Measurements from ENCODE around the gene HNMT.
"Not testable (repeated sequence)": the region's sequence is repeated elsewhere in the genome, so short reads cannot be mapped to it uniquely, and the experiment has no call there.

Gene HNMT

DNA sequence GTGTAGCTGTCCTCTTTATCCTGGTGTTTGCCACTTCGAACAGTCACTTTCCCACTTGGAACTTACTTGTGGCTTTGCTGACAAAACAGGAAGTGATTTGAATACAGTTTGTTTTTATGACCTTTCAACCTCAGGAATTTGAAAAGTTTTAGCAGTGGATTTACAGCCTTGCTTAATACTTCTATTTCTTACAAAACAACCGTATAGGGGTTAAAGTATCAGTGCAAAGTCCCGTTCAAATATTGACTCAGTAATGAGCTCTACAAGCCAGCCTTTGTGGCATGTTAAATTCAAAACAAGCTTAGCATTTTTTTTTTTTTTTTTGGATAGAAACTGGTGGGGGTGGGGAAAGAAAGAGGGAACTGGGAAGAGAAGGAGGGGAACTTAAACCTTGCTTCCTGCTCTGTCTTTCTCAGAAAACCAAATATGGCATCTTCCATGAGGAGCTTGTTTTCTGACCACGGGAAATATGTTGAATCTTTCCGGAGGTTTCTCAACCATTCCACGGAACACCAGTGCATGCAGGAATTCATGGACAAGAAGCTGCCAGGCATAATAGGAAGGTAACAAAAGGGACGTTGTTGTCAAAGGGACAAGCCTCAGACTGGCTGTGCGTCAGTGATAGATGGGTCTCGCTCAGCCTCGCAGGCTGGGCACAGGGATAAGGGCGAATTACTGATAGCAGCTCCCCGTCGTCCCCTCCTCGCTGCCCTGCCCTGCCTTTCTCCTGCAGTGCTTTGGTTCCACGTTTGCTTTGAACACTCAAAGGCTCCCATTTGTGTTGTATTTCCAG, at the start of gene HNMT:
Gene HNMT, plus strand, starts transcription at position 408 of the 793 bp plus-strand sequence. Its CDS starts 19 bp downstream, at position 427.
- peak; percentile 70 for DNase-seq (ENCODE audit: low read depth, low spot score)

DNA sequence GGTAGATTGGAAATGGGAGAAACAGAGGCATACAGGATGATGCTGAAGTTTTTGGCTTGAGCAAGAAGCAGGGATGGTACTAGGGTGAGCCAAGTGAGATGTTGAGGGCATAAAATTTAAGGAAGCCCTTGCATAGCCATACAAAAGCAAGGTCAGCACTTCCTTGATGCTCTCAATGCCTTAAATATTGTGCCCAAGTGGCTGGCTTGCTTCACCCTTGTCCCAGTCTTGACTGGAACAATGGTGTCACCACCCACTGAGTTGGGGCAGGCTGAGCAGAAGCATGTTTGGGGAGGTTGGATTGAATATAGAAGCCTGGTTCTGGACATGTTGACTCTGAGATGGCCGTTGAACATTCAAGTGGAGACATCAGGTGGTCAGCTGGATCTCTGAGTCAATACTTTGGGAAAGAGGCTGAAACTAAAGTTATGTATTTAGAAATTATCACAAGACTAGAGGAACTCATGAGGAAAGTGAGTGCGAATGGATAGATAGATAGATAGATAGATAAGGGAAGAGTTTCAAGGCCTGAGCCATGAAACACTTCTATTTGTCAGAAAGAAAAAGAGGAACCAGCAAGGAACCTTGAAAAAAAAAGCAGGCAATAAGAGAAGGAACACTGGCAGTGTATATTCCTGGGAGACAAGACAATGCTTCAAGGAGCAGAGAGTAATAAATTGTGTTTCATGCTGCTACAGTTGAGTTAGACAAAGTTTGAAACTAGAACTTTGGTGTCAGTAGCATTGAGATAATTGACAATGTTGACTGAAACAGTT, 43.0 kb upstream of the HNMT start:
- no peak for DNase-seq (ENCODE audit: low read depth, low spot score)

DNA sequence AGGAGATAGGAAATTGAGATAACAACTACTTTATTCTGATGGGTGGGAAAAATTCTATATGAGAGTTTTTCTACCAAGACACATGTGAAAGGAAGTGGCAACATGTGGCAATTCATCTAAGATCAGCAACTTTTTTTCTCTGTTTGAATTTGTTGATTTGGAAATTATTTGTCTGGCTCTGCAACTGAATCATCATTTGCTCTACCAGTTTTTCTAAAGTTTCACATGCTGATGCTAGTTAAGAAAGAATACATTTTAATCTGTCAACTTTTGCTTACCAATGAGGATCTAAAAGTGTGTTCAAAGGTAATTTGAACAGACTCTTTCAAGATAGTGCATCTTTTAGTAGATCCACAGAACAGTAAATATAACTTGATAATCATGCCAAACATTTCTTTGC, 42.1 kb upstream of the HNMT start:
- not testable (repeated sequence) for DNase-seq (ENCODE audit: low read depth, low spot score)

DNA sequence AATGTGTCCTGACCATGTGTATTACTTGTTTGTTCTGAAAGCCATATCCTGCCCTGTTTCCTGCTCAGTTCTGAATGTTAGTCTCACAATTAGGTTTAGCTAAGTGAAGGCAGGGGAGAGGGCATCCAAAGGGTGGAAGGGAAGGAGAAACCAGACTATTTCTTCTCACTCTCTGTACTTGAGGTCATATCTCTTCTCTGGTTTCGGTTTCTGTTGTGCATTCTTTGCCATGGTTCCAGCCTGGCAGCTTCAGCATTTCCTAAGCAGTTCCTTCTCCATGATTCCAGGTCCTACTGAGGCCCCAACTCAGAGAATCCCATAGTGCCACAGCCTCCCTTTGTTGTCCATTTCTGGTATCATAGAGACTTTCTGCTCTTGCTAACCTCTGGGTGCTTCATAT, 40.3 kb upstream of the HNMT start:
- DNase-seq (ENCODE audit: low read depth, low spot score) = peak; percentile 6

DNA sequence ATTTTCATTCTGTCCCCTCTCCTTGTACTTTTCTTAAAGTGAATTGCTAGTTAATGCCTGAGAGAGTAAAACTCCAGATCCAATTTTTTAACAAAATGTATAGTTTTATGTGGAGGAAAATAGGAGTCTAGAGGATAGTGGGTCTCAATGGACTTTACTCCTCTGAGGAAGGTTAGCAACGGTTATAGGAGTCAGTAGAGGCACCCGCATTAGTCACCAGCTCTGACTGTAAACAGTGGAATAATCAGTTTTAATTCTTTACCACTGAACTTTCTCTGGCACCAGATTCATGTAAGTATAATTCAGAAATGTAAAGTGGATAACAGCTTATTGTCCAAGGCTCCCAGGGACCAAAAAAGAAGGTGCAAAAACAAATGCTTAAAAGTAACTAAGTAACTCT, 38.7 kb upstream of the HNMT start:
- DNase-seq (ENCODE audit: low read depth, low spot score) = peak; percentile 12

DNA sequence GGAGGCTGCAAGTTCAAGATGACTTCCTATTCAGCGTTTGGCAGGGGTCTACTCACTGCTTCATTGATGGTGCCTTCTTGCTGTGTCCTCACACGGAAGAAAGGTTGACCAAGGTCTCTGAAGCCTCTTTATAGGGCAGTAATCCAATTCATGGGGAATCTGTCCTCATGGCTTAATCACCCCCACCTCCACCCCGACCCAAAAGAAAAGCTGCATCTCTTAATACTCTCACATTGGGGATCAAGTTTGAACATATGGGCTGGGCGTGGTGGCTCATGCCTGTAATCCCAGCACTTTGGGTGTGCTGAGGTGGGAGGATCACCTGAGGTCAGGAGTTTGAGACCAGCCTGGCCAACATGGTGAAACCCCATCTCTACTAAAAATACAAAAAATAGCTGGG, 36.4 kb upstream of the HNMT start:
- DNase-seq (ENCODE audit: low read depth, low spot score) = no peak

DNA sequence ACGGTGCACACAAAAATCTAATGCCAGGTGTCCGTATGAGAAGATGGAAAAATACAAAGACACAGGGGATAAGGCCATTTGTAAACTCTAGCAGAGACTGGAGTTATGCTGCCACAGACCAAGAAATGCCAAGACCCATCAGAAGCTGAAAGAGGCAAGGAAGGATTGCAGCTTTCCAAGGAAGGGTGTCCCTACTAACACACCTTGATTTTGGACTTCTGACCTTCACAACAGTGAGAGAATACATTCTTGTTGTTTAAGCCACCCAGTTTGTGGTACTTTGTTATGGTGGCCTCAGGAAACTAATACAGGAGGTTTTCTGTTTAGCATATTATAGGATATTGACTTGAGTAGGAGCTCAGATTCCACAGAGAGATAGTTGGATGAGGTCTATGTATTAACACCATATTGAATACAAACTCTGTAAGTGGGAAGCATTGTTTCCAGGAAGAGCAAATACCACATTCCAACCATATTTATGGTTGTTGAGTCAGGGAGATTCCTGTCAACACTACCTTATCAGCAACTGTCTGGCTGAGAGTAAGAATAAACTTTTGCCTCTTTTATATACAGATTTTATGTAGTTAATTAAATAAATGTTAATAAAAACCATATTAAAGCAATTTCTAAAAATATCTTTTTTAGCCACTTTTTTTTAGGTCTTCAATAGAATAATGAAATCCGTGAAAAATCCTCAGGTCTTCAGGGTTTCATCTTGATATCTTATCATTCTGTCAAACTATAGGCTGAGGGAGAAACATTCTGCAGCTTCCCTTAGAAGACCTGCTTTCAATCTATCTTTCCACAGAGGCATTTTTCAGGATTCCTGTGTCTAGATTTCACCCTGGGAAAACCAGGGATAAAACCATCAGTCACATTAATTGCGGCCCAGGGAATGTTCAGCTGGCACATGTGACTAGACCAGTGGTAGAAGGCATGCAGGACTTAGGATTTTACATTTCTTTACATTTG, 35.4 kb upstream of the HNMT start:
- peak; percentile 68 for DNase-seq (ENCODE audit: low read depth, low spot score)

DNA sequence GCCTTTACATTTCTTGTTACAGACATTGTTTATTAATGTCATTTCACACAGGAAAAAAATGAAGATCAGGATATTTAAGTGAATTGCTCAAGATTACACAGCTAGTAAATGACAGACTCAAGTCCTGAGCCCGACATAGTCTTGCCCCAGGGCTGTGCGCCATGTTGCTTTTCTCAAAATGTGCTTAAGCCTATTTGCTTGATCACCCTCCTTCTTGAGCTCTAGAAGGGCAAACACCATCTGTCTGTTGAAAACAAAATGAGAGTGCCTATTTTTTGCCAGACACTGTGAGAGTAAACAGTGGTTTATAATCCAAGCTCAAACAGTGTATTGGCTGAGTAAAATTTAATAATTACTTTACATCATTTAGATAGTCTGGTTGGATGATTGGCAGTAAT, 34.8 kb upstream of the HNMT start:
- no peak for DNase-seq (ENCODE audit: low read depth, low spot score)

DNA sequence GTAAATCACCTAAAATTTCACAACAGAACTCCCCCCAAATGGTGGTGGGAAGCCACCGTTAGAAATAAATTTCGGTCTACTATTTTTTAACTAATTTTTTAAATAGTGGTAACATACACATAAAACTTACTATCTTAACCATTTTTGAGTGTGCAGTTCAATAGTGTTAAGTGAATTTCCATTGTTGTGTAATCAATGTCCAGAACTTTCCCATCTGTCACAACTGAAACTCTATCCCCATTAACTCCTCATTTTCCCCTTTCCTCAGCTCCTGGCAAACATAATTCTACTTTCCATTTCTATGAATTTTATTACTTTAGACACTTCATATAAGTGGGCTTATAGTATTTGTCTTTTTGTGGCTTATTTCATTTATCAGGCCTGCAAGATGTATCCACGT, 34.1 kb upstream of the HNMT start:
- DNase-seq (ENCODE audit: low read depth, low spot score) = no peak

DNA sequence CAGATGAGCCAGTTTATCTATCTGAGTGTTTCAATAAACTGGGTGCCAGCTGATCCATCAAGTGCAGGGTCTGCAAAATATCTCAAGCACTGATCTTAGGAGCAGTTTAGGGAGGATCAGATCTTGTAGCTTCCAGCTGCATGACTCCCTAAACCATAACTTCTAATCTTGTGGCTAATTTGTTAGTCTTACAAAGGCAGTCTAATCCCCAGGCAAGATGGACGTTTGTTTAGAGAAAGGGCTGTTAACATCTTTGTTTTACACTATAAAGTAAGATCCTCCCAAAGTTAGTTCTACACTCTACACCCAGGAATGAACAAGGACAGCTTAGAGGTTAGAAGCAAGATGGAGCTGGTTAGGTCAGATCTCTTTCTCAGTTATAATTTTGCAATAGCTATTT, 28.7 kb upstream of the HNMT start:
- DNase-seq (ENCODE audit: low read depth, low spot score) = no peak

DNA sequence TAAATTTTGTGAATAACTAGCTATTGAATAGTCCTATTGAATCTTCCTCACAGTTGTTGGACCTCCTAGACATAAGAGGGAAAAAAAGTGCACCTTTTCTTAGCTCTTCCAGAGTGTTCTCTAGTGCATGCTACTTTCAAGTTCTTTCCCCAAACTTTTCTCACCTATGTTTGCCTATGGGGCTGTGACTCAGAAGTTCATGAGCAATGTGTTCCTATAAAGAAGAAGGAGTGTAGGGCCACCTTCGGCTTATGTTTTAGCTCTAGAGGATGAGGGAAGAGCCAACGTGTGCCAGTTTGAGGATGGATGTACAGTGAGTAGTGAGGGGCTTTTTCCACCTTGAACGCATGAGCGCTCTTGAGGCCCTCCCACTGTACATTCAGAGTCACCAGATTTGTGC, 27.0 kb upstream of the HNMT start:
- no peak for DNase-seq (ENCODE audit: low read depth, low spot score)

DNA sequence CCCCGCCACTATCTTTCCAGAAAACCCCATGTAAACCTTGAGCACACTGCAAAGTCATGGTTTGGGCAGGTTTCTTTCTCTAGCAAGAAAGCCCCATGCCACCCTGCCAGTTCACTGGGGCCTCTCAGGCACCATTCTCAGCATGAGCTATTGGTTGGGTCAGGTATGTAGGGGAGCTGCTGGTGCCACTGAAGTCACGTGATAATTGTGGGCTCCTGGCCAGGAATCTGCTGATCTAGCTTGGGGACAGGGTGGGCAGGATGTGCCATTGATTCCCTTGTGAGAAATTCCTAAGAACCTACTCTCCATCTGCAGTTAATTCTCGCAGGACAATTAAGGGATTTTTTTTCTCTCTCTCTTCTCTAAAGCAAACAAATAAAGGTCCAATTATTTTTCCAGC, 26.5 kb upstream of the HNMT start:
- DNase-seq (ENCODE audit: low read depth, low spot score) = peak; percentile 69

DNA sequence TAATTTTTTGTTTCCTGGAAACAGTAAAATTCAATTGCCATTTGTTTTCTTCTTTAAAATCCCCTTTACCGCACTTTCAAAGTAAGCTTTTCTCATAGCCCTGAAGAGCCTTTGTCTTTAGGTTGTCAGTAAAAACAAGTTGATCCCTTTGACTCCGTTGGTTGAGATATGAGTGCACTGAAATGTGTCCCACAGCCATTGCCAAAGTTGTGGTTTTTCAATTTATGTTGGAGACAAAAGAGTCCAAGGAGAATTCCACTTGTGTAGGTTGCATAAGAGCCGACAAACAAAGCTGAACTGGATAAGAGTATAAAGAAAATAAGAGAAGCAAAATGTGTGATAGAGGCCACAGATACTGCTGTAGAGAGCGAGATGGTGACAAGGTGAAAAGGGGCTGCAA, 26.1 kb upstream of the HNMT start:
- DNase-seq (ENCODE audit: low read depth, low spot score) = peak; percentile 89

DNA sequence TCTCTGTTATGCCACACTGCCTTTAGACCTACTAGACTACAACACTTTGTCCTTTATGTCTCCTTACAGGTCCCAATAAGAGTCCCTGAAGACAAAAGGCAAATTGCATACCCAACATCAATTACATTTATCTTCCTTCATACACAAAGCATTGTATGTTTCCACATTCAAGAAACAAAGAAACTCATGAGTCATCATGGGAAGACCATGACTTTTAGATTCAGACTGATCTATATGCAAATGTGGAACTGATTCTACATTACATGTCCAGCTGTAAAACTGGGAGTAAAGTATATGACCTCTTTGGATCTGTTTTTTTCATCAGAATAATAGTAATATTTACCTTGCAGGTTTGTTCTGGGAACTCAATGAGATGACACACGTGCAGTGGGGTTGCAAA, 25.2 kb upstream of the HNMT start:
- DNase-seq (ENCODE audit: low read depth, low spot score) = no peak

DNA sequence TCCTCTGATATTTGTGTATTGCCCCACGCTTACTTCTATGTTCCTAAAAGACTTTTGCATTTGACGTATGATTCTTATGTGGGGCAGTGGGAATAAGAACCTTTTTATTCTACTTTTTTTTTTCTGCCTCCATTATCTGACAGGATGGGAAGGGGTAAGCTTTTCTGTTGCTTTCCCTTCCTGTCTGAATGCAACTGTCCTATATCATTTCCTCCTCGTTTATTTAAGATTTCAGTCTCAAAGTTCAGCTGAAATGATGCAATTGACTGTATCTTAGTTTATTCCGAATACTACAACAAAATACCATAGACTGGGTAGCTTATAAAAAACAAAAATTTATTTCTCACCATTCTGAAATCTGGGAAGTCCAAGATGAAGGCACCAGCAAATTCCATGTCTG, 24.1 kb upstream of the HNMT start:
- no peak for DNase-seq (ENCODE audit: low read depth, low spot score)

DNA sequence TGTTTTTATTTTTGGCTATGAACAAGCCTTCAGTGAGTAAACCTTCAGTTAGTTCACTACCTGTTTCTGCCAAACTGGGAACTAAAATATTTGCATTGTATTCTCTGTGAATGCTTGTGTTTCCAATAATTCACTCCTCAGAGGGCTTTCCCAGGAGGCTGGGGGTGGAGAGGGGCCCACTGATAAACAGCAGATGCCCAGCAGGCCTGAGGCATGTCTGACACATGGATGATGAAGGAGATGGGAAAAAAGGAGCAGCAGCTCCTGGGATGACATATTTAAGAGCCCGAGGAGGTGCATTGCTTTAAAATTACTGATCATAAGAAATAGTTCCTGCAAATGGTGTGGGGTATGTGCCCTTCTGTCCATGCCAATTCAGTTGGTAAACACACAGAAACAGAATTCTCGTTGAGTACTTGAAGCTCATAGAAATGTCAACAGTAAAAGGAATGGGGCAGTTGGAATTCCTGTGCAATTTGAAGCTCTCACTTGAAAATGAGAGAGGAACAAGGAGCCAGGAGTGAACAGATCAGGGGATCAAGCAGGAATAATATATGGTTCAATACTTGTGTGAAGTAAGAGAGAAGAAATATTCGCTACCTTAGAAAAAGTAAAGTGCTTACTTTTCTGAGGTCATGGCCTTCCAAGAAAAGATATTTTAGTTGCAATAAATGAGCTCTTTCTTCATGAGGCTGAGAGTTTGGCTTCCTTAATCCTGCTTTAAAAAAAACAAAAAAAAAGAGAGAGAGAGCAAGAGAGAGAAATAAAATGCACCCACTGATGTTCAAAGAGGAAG, 22.0 kb upstream of the HNMT start:
- no peak for DNase-seq (ENCODE audit: low read depth, low spot score)

DNA sequence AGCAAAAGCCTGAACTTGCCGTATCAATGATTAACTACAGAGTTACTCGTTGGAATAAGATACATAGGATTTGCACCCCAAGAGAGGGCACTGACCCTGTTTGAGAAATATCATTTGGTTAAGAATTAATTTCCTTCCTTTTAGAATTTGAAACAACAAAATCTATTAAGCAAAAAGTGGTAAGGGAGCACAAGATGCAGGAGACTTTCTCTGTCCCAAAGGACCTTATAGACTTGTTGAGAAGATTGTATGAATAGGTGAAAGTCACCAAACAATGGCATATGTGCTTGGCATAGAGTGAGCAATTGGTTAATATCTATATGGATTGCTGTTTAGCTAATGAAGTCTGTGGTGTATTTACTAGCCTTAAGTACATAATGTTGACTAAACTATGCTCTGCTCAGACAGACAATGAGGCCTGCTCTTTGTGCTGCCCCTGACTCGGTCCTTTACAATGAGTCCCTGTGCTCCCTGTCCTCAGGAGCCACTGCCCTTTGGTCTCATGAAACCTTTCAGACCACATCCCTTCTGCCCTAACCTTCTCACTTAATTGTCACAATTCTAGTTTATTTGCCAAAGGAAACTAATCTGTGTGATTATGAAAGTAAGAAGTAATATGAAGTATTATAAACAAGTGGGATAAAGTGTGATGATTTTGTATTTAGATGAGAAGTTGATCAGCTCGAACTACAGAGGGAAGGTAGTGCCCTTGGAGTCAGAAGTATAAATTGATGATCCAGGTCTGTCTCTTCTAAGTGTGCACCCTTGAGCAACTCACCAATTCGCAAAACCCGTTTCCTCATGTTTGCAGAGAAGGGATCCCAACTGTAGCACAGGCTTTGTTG, 21.2 kb upstream of the HNMT start:
- no peak for DNase-seq (ENCODE audit: low read depth, low spot score)

DNA sequence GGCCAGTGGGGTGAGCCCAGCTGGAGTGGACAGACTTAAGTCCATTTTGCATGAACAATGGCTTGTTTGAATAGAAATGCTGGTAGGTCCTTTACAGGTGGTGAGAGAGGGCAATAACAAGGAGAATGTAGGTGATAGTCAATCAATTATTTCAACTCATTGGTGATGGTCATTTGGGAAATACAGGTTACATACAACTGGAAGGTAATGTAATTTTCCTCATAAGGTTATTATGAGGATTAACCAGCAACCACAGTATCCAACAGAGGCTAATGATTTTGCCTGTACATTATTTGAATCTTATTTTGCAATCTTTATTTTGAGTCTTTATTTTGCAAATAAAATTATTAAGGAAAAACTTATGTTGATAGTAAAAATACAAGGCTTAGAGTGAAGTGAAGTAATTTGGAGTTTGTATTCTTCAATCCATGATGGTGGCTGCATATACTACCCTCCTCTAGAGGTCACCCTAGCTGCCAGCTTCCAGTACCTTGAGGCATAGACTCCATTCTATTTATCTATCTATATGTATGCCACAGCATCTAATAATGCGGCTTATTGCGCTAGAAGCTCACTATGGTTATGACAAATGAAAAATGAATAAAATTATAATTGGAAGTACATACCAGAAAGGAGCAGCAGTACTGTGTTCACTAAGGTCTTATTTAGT, 20.5 kb upstream of the HNMT start:
- DNase-seq (ENCODE audit: low read depth, low spot score) = no peak

DNA sequence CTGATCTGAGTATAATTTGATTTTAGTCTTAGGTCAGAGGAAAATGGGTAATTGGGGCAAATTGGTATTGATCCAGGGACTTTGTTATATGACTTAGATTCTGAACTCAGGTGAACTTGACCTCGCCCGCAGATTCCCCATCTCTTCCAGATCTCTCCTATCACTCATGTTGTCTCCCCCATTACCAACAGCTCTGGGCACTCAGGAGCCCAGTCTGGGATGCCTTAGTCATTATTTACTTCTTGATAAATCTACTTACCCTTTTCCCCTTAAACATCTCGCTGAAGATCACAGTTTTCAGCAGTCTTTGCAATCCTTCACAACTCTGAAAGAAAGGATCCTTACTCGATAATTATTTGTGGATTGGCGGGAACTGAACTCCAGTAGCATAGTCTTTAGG, 19.6 kb upstream of the HNMT start:
- DNase-seq (ENCODE audit: low read depth, low spot score) = no peak

DNA sequence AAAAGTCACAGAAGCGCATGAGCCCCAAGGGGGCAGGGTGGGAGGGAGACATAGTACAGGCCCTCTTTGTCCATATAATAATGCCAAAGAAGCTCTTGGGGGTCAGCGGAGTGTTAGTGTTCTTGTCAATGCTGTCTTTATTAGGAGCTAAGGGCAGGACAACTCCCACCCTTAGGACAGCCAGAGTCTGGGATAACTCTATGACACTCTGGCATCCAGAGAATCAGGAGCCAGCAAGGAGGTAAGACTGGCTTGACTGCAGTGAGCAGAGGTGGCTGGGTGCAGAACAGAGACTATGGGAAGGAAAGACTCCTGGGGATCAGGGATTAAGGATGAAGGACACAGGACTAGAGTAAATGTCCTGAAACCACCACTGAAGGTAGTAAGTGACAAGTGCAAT, 19.0 kb upstream of the HNMT start:
- no peak for DNase-seq (ENCODE audit: low read depth, low spot score)

Data from astrocyte of the hippocampus (primary cell).